IMR-90 (cell line): Measurements from ENCODE around the gene WHRN. TPM values are rescaled to one million over a fixed set of nuclear protein-coding genes. Genes with fewer than 3 reads are reported as not detected.

ENCODE experiments used
- ATAC-seq: fragments of 200-7000 bp; cut with Tn5 transposase; 2 replicates; pipeline ENCODE4 v1.9.1; 2020; ENCODE audit warnings: low read depth, mild to moderate bottlenecking, moderate library complexity
- BruUV-seq: library from RNA; stranded (reverse); fragments of 400-500 nt; replicated peaks from 2 replicates; lab custom pipeline; 2021; lab: Mats Ljungman, UMichigan
- CTCF ChIA-PET: fragments of 300-600 bp; formaldehyde crosslinking; extraction: SDS; loops from one replicate; lab custom pipeline; 2021; ENCODE audit warnings: antibody characterized with exemption; lab: Yijun Ruan, JAX
- POLR2A ChIA-PET: fragments of 300-600 bp; sonication (Branson Sonifier 250); formaldehyde crosslinking; loops from one replicate; lab custom pipeline; 2022; ENCODE audit warnings: antibody characterized with exemption; ENCODE audit not compliant: unreplicated experiment; lab: Charles Lee
- DNase-seq: peaks from one replicate; pipeline ENCODE4 v3.0.0; 2013
- H2AFZ ChIP-seq: replicated peaks from 2 replicates; pipeline ENCODE3; 2013; ENCODE audit warnings: low read length, mild to moderate bottlenecking; ENCODE audit not compliant: poor library complexity
- H2AK5ac ChIP-seq: 2 replicates; pipeline ENCODE4 v1.6.1; 2013; ENCODE audit warnings: low read depth, low read length, inconsistent platforms
- H2AK9ac ChIP-seq: replicated peaks from 2 replicates; pipeline ENCODE3; 2013; ENCODE audit warnings: mild to moderate bottlenecking, low read depth, low read length, moderate library complexity; ENCODE audit not compliant: poor library complexity
- H2BK120ac ChIP-seq: 2 replicates; pipeline ENCODE4 v1.6.1; 2013; ENCODE audit warnings: low read depth, low read length, inconsistent platforms
- H2BK15ac ChIP-seq: 3 replicates; pipeline ENCODE4 v1.6.1; 2013; ENCODE audit warnings: low read depth, low read length, inconsistent platforms
- H2BK20ac ChIP-seq: 2 replicates; pipeline ENCODE4 v1.6.1; 2013; ENCODE audit warnings: low read depth, mild to moderate bottlenecking, inconsistent platforms, low read length, moderate library complexity
- H2BK5ac ChIP-seq: 2 replicates; pipeline ENCODE4 v1.6.1; 2013; ENCODE audit warnings: mild to moderate bottlenecking, low read depth, low read length, inconsistent platforms; ENCODE audit not compliant: poor library complexity, severe bottlenecking
- H3K14ac ChIP-seq: replicated peaks from 2 replicates; pipeline ENCODE4 v1.6.1; 2013; ENCODE audit warnings: low read depth, low read length, inconsistent platforms
- H3K18ac ChIP-seq: 2 replicates; pipeline ENCODE4 v1.6.1; 2013; ENCODE audit warnings: low read depth, low read length, control low read depth
- H3K23ac ChIP-seq: 2 replicates; pipeline ENCODE4 v1.6.1; 2013; ENCODE audit warnings: low read depth, low read length, inconsistent platforms
- H3K27ac ChIP-seq: 2 replicates; pipeline ENCODE4 v1.5.1; 2013; ENCODE audit warnings: mild to moderate bottlenecking, control low read depth, low read length; ENCODE audit not compliant: insufficient read depth
- H3K27me3 ChIP-seq: 2 replicates; pipeline ENCODE4 v1.6.1; 2013; ENCODE audit warnings: low read length; ENCODE audit not compliant: control insufficient read depth, insufficient read depth
- H3K36me3 ChIP-seq: 2 replicates; pipeline ENCODE4 v1.6.1; 2013; ENCODE audit warnings: low read length, mixed read lengths; ENCODE audit not compliant: control insufficient read depth, insufficient read depth
- H3K4ac ChIP-seq: 2 replicates; pipeline ENCODE4 v1.6.1; 2013; ENCODE audit warnings: low read depth, low read length, inconsistent platforms
- H3K4me1 ChIP-seq: 2 replicates; pipeline ENCODE4 v1.6.1; 2013; ENCODE audit warnings: low read length, mixed read lengths; ENCODE audit not compliant: control insufficient read depth, insufficient read depth
- H3K4me2 ChIP-seq: 2 replicates; pipeline ENCODE4 v1.6.1; 2013; ENCODE audit warnings: low read depth, mild to moderate bottlenecking, control low read depth, low read length, moderate library complexity
- H3K4me3 ChIP-seq: 2 replicates; pipeline ENCODE4 v1.5.1; 2013; ENCODE audit warnings: low read depth, mild to moderate bottlenecking, control low read depth, low read length, moderate library complexity; ENCODE audit not compliant: insufficient read depth
- H3K56ac ChIP-seq: 2 replicates; pipeline ENCODE4 v1.6.1; 2013; ENCODE audit warnings: low read length, inconsistent platforms; ENCODE audit not compliant: insufficient read depth; ENCODE audit errors: extremely low read depth
- H3K79me1 ChIP-seq, 2 experiments: 2 replicates each; pipeline ENCODE4 v1.6.1; 2013; ENCODE audit warnings: low read length in 2 of 2, inconsistent platforms in 1 of 2, low read depth in 1 of 2
- H3K9ac ChIP-seq: 2 replicates; pipeline ENCODE4 v1.6.1; 2013; ENCODE audit warnings: low read depth, low read length, control low read depth
- H3K9me1 ChIP-seq: 2 replicates; pipeline ENCODE4 v1.6.1; 2013; ENCODE audit warnings: low read length, inconsistent platforms; ENCODE audit not compliant: insufficient read depth
- H3K9me3 ChIP-seq: 2 replicates; pipeline ENCODE4 v1.6.1; 2013; ENCODE audit warnings: low read length; ENCODE audit not compliant: control insufficient read depth, insufficient read depth
- H4K20me1 ChIP-seq: 2 replicates; pipeline ENCODE4 v1.6.1; 2013; ENCODE audit warnings: low read length, inconsistent platforms; ENCODE audit not compliant: insufficient read depth
- H4K5ac ChIP-seq: 2 replicates; pipeline ENCODE4 v1.6.1; 2013; ENCODE audit warnings: mild to moderate bottlenecking, low read depth, low read length, control low read depth
- H4K8ac ChIP-seq, 2 experiments: 2 replicates each; pipeline ENCODE4 v1.6.1; 2013; ENCODE audit warnings: low read depth in 2 of 2, low read length in 2 of 2, control low read depth in 1 of 2, inconsistent platforms in 1 of 2
- H4K91ac ChIP-seq: 2 replicates; pipeline ENCODE4 v1.6.1; 2013; ENCODE audit warnings: low read depth, low read length, inconsistent platforms; ENCODE audit not compliant: insufficient read depth
- BHLHE40 ChIP-seq: fragments of 150-350 bp; IDR thresholded peaks from 2 replicates; pipeline ENCODE4 v1.6.1; 2016; ENCODE audit warnings: mild to moderate bottlenecking, low read depth, low read length
- CEBPB ChIP-seq: IDR thresholded peaks from 2 replicates; pipeline ENCODE4 v1.6.1; 2012; ENCODE audit warnings: low read depth, low read length, improper control_type of control experiment
- CHD1 ChIP-seq: IDR thresholded peaks from 2 replicates; pipeline ENCODE4 v1.6.1; 2012; ENCODE audit warnings: low read depth, low read length, improper control_type of control experiment
- CTCF ChIP-seq: conservative IDR thresholded peaks from 2 replicates; pipeline ENCODE4 v1.5.1; 2012; ENCODE audit warnings: mild to moderate bottlenecking, low read depth, low read length, improper control_type of control experiment
- FOS ChIP-seq: fragments of 150-350 bp; IDR thresholded peaks from 2 replicates; pipeline ENCODE4 v1.6.1; 2016; ENCODE audit warnings: low read depth, low read length
- MAFK ChIP-seq: IDR thresholded peaks from 2 replicates; pipeline ENCODE4 v1.6.1; 2012; ENCODE audit warnings: low read depth, low read length, improper control_type of control experiment
- MAZ ChIP-seq: IDR thresholded peaks from 2 replicates; pipeline ENCODE4 v1.6.1; 2012; ENCODE audit warnings: low read depth, mild to moderate bottlenecking, low read length, improper control_type of control experiment, moderate library complexity, borderline replicate concordance
- MXI1 ChIP-seq: IDR thresholded peaks from 2 replicates; pipeline ENCODE4 v1.6.1; 2012; ENCODE audit warnings: low read depth, mild to moderate bottlenecking, low read length, moderate library complexity, borderline replicate concordance
- NFE2L2 ChIP-seq: fragments of 150-350 bp; IDR thresholded peaks from 2 replicates; pipeline ENCODE4 v1.6.1; 2016; ENCODE audit warnings: low read depth, mild to moderate bottlenecking, low read length
- POLR2A ChIP-seq: IDR thresholded peaks from 2 replicates; pipeline ENCODE4 v1.6.1; 2012; ENCODE audit warnings: mild to moderate bottlenecking, low read depth, low read length
- RAD21 ChIP-seq: IDR thresholded peaks from 2 replicates; pipeline ENCODE4 v1.6.1; 2012; ENCODE audit warnings: low read length, improper control_type of control experiment
- RFX5 ChIP-seq: IDR thresholded peaks from 2 replicates; pipeline ENCODE4 v1.8.0; 2012; ENCODE audit warnings: low read depth, mild to moderate bottlenecking, low read length, moderate library complexity
- SMC3 ChIP-seq: fragments of 150-350 bp; IDR thresholded peaks from 2 replicates; pipeline ENCODE4 v1.6.1; 2016; ENCODE audit warnings: low read depth, mild to moderate bottlenecking, antibody characterized with exemption, low read length, moderate library complexity
- WGBS, 2 experiments: methylation state at CpG; one replicate each; pipeline versions ENCODE4 v1.1.5 to v1.1.7; 2013; ENCODE audit warnings: missing lambda C conversion rate in 2 of 2; ENCODE audit not compliant: insufficient read length in 1 of 2; ENCODE audit errors: extremely low coverage in 2 of 2; 5-methylcytosine and 5-hydroxymethylcytosine counted together
- dilution Hi-C: fragments of 300-500 bp; cut with HindIII; formaldehyde crosslinking; loops from one replicate; pipeline ENCODE4 v1.14.3; 2018; ENCODE audit warnings: low sequenced_read_pairs; ENCODE audit not compliant: unreplicated experiment
- in situ Hi-C: fragments of 300-500 bp; cut with MboI; formaldehyde crosslinking; loops from 3 replicates; pipeline ENCODE4 v1.14.3; 2019; ENCODE audit warnings: low sequenced_read_pairs, inconsistent platforms, mixed read lengths
- intact Hi-C: fragments of 100-400 bp; cut with micrococcal nuclease; formaldehyde crosslinking; loops from 2 replicates; pipeline ENCODE4 v1.10.0; 2022
- polyA plus RNA-seq, 3 experiments: library from polyadenylated mRNA; depleted of rRNA; stranded (reverse); fragments of >200 nt; gene quantifications; 2 replicates each; pipeline ENCODE4 v1.2.3, GENCODE V29; 2012; ENCODE audit warnings: low replicate concordance in 1 of 3
- total RNA-seq: library from RNA; depleted of rRNA; stranded (reverse); fragments of >200 nt; gene quantifications from 2 replicates; pipeline ENCODE4 v1.2.3, GENCODE V29; 2012
- TF ChIP-seq, protein P1 (sequence below): fragments of 150-350 bp; IDR thresholded peaks from 2 replicates; pipeline ENCODE4 v1.6.1; 2016; ENCODE audit warnings: low read depth, mild to moderate bottlenecking, low read length, moderate library complexity, borderline replicate concordance
- TF ChIP-seq, protein P2 (sequence below): fragments of 150-350 bp; IDR thresholded peaks from 2 replicates; pipeline ENCODE4 v1.6.1; 2017; ENCODE audit warnings: mild to moderate bottlenecking, antibody characterized with exemption, low read length, low read depth

The WHRN gene
- total and polyA plus RNA-seq, 2 of the 4 experiments (the other 2 are of a cell fraction): 0.18 to 2.6 TPM

GRCh38 chr9:114389612-114390368, 115.5 kb downstream of the WHRN start:
- ATAC-seq (no peak), DNase-seq (no peak)
- Histone ChIP-seq H3K23ac (no peak overlapping the region), H2AK9ac (no peak overlapping the region), H3K27me3 (no peaks in the 10 kb centered on the region), H2BK15ac (no peak overlapping the region), H3K4me2 (no peak overlapping the region), H2AFZ (no peak overlapping the region), H4K8ac (no peak overlapping the region), H3K18ac (no peak overlapping the region), H4K5ac (no peak overlapping the region), H3K36me3 (no peaks in the 10 kb centered on the region), H3K9ac (no peak overlapping the region), H3K27ac (no peak overlapping the region), H2BK5ac (no peak overlapping the region), H3K14ac (no peak overlapping the region), H3K9me3 (no peaks in the 10 kb centered on the region), H4K20me1 (peaks cover 13% of the 10 kb centered on the region; the same call in 1 of the 2 replicates), H2BK20ac (no peak overlapping the region), H3K4me3 (no peak overlapping the region), H2BK120ac (no peak overlapping the region), H2AK5ac (no peak overlapping the region), H3K9me1 (peaks cover 17% of the 10 kb centered on the region), H3K4ac (no peak overlapping the region), H4K91ac (no peak overlapping the region), H3K79me1 (peaks cover 14 to 38% of the 10 kb centered on the region in 2 experiments), H3K56ac (no peak overlapping the region), H3K4me1 (peaks cover 25% of the 10 kb centered on the region)
- ChIA-PET CTCF (no interaction called here), POLR2A (no interaction called here)
- in situ Hi-C loops (no loop called here), intact Hi-C loops (no loop called here), dilution Hi-C loops (no loop called here)
- TF ChIP-seq CTCF: no peak
- TF ChIP-seq MAFK: no peak
- TF ChIP-seq, protein P1, sequence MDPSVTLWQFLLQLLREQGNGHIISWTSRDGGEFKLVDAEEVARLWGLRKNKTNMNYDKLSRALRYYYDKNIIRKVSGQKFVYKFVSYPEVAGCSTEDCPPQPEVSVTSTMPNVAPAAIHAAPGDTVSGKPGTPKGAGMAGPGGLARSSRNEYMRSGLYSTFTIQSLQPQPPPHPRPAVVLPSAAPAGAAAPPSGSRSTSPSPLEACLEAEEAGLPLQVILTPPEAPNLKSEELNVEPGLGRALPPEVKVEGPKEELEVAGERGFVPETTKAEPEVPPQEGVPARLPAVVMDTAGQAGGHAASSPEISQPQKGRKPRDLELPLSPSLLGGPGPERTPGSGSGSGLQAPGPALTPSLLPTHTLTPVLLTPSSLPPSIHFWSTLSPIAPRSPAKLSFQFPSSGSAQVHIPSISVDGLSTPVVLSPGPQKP: no peak
- TF ChIP-seq BHLHE40: no peak
- TF ChIP-seq RFX5: no peak
- TF ChIP-seq SMC3: no peak
- no peak for TF ChIP-seq MXI1
- TF ChIP-seq FOS: no peak
- TF ChIP-seq, protein P2, sequence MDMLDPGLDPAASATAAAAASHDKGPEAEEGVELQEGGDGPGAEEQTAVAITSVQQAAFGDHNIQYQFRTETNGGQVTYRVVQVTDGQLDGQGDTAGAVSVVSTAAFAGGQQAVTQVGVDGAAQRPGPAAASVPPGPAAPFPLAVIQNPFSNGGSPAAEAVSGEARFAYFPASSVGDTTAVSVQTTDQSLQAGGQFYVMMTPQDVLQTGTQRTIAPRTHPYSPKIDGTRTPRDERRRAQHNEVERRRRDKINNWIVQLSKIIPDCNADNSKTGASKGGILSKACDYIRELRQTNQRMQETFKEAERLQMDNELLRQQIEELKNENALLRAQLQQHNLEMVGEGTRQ: no peak
- TF ChIP-seq CHD1: no peak
- TF ChIP-seq MAZ: no peak
- no peak for TF ChIP-seq RAD21
- TF ChIP-seq CEBPB: no peak
- no peak for TF ChIP-seq POLR2A
- TF ChIP-seq NFE2L2: no peak
- WGBS, 2 experiments: 69% methylated on average over 3 of the region's 7 CpGs; no CpG with 5 or more reads in 1 of the 2 experiments
- BruUV-seq: no TSS peak
